IMR-90 (cell line): Measurements from ENCODE around the gene OR8D1. TPM values are rescaled to one million over a fixed set of nuclear protein-coding genes. Genes with fewer than 3 reads are reported as not detected.

Source experiments
- polyA plus RNA-seq, 3 experiments: library from polyadenylated mRNA; depleted of rRNA; stranded (reverse); fragments of >200 nt; gene quantifications; 2 replicates each; pipeline ENCODE4 v1.2.3, GENCODE V29; 2012; ENCODE audit warnings: low replicate concordance in 1 of 3
- total RNA-seq: library from RNA; depleted of rRNA; stranded (reverse); fragments of >200 nt; gene quantifications from 2 replicates; pipeline ENCODE4 v1.2.3, GENCODE V29; 2012; rRNA removed

OR8D1 gene
- total and polyA plus RNA-seq, 2 of the 4 experiments (the other 2 are of a cell fraction), result not detected

Other genes with a start within 250 kb of the OR8D1 start
- 4.7 and 5.6 TPM in 2 replicates for gene VWA5A, start 198.5 kb downstream of the OR8D1 start, total RNA-seq
- gene VWA5A, start 198.5 kb downstream of the OR8D1 start, polyA plus RNA-seq (2012; rRNA removed), result 4.7 and 6.8 TPM in 2 replicates
- gene OR10D3, start 130.6 kb downstream of the OR8D1 start, total RNA-seq, result not detected in 2 replicates
- gene OR10D3, start 130.6 kb downstream of the OR8D1 start, polyA plus RNA-seq (2012; rRNA removed), result not detected in 2 replicates
- gene OR8G1, start 72.9 kb downstream of the OR8D1 start, total RNA-seq, result not detected in 2 replicates
- not detected in 2 replicates for gene OR8G1, start 72.9 kb downstream of the OR8D1 start, polyA plus RNA-seq (2012; rRNA removed)
- not detected in 2 replicates for gene OR8G5, start 57.6 kb downstream of the OR8D1 start, total RNA-seq
- gene OR8G5, start 57.6 kb downstream of the OR8D1 start, polyA plus RNA-seq (2012; rRNA removed), result not detected in 2 replicates
- gene OR8D2, start 6.2 kb upstream of the OR8D1 start, total RNA-seq, result not detected in 2 replicates
- not detected in 2 replicates for gene OR8D2, start 6.2 kb upstream of the OR8D1 start, polyA plus RNA-seq (2012; rRNA removed)
- not detected in 2 replicates for gene OR8B2, start 70.5 kb upstream of the OR8D1 start, total RNA-seq
- gene OR8B2, start 70.5 kb upstream of the OR8D1 start, polyA plus RNA-seq (2012; rRNA removed), result not detected in 2 replicates
- not detected in 2 replicates for gene OR8B3, start 85.1 kb upstream of the OR8D1 start, total RNA-seq
- not detected in 2 replicates for gene OR8B3, start 85.1 kb upstream of the OR8D1 start, polyA plus RNA-seq (2012; rRNA removed)
- gene OR8B4, start 110.9 kb upstream of the OR8D1 start, total RNA-seq, result not detected in 2 replicates
- not detected in 2 replicates for gene OR8B4, start 110.9 kb upstream of the OR8D1 start, polyA plus RNA-seq (2012; rRNA removed)
- gene OR8B8, start 131.7 kb upstream of the OR8D1 start, total RNA-seq, result not detected in 2 replicates
- not detected in 2 replicates for gene OR8B8, start 131.7 kb upstream of the OR8D1 start, polyA plus RNA-seq (2012; rRNA removed)
- gene OR8B12, start 229.7 kb upstream of the OR8D1 start, total RNA-seq, result not detected in 2 replicates
- not detected in 2 replicates for gene OR8B12, start 229.7 kb upstream of the OR8D1 start, polyA plus RNA-seq (2012; rRNA removed)